GM21825 (cell line): ENCODE measurements around the gene IL16.
"Not testable (repeated sequence)": the region's sequence is repeated elsewhere in the genome, so short reads cannot be mapped to it uniquely, and the experiment has no call there.

ENCODE experiments used
- ATAC-seq: cut with Tn5 transposase; IDR thresholded peaks from one replicate; pipeline ENCODE4 v1.9.1; 2021; ENCODE audit warnings: mild to moderate bottlenecking, moderate library complexity; ENCODE audit not compliant: unreplicated experiment

IL16 gene

DNA sequence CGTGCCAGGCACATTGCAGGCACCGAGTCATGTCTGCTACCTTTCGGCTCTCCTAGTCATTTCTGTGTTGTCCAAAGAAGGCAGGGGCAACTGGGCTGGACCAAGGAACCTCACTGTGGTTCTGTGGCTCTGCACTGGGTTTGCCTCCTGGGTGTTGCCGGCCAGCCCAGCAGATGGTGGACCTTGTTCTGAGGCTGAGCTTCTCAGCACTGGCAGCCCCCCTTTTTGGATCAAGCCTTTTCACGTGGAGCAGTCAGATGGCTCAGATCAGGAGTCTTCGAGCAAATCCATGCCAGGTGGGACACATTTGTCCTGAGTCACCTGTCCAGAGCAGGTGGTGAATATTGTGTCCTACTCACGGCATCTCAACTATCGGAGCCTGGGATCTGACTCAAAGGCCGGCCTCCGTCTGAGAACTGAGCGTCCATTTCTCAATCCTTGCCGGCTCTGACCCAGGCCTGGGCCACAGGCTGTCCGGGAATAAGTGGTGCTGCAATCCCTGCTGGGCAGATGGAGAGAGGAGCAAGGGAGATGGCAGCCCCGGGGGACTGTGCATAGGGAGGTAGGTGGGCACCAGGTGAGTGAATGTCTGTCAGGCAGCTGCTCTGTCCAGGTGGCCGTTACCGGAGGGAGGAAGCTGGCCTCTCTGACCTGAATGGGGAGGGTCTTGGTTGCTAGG, at the start of gene IL16:
IL16 (plus strand) TSS at position 304 of the 679 bp plus-strand sequence. CDS start 28,521 bp downstream, outside the sequence.
- no peak for ATAC-seq

DNA sequence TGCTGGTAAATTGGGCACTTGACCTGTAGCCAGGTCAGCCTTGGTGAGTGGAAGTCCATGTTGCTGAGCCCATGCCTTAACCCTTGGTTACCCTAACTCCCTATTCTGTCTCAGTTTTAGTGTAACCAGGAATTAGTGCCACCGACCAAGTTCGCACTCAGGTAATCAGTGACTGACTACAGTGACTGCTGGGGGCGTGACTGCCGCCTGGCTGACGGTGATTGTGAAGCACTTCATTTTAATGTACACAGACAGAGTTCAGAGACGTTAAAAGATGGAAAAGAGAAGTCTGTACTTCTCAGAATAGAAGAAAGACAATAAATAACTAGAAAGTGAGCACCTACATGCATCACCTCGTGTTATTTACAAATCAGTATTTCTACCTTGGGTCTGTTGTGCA, 45.3 kb upstream of the IL16 start:
- no peak for ATAC-seq

DNA sequence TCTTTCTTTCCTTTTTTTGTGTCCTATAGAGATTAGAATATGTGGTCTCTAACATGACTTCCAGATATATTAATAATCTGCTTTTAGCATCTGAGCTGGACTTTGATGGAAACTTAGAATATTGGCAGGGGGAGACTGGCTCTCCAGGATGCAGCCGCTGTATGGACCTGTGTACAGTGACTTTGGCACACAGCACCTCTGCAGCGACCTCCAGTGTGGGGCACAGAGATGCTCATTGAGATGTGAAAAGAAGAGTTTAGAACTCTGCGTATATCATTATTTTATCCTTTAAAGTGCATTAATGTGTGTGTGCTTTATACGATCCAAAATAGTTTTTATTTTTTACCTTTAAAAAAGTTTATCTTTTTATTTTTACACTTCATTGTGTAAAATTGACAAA, 44.3 kb upstream of the IL16 start:
- no peak for ATAC-seq

GRCh38 chr15:81152799-81153198, 43.9 kb upstream of the IL16 start:
- no peak for ATAC-seq

GRCh38 chr15:81155375-81156218, 41.1 kb upstream of the IL16 start:
- ATAC-seq = no peak

- no peak for ATAC-seq
Measured at GRCh38 chr15:81156324-81156723, 40.4 kb upstream of the IL16 start.

DNA sequence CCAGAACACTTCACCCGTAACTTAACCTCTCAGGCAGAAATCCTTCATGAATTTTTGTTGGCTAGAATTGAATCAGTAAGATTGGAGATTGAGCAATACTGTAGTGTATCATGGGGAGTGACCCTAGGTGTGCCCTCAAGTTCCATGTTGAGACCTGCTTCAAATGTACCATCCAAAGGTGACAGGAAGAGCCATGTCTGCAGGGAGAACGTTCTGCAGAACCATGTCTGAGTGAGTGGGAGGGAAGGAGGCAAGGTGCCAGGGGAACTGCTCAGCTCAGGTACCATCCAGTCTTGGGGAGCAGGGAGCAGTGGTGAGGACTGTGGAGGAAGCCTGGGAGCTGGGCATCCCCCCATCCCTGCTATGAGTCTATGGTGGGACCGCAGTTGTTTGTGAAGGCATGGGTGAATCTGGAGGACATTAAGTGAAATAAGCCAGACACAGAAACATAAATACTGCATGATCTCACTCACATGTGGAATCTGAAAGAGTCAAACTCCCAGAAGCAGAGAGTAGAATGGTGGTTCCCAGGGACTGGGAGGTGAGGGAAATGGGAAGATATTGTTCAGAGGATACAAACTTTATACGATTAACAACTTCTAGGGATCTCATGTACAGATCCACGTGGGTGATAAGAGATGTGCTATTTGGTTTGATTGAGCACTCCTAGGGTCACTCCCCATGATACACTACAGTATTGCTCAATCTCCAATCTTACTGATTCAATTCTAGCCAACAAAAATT, 39.3 kb upstream of the IL16 start:
- ATAC-seq = no peak

DNA sequence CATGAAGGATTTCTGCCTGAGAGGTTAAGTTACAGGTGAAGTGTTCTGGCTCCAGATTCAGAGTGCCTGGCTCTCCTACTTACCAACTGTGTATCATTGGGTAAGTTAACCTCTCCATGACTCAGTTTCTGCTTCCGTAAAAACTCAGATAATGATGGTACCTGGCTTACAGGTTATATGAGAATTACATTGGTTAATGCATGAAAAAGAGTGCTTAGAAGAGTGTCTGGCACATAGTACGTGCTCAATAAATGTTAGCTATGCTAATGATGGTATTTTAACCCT, 38.8 kb upstream of the IL16 start:
- ATAC-seq = no peak

GRCh38 chr15:81158561-81158960, 38.1 kb upstream of the IL16 start:
- ATAC-seq = not testable (repeated sequence)

- ATAC-seq = no peak
Measured at GRCh38 chr15:81160312-81161159, 36.1 kb upstream of the IL16 start.

DNA sequence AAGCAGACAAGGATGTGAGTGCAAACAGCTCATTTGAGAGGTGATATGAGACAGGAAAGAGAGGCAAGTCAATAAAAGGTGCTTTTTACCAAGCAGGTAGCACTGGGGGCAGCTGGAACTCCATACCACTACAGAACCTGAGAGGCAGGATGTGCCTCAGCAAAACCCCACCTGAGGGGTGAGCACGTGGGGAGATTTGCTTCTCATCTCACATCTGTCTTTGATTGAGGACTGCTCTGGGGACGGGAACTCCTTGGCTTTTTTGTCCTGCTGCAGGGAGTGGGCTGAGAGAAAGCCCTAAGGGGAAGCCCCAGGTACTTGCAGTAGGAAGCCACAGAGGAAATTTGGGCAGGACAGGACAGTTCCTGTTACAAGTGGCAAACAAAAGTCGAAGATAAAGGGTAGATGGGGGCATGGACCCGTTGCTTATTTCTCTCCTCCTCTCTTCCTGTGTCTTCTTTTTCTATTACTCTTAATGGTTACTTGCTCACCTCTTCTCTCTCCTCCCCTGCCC, 35.5 kb upstream of the IL16 start:
- no peak for ATAC-seq

GRCh38 chr15:81161851-81162250, 34.8 kb upstream of the IL16 start:
- ATAC-seq = no peak

DNA sequence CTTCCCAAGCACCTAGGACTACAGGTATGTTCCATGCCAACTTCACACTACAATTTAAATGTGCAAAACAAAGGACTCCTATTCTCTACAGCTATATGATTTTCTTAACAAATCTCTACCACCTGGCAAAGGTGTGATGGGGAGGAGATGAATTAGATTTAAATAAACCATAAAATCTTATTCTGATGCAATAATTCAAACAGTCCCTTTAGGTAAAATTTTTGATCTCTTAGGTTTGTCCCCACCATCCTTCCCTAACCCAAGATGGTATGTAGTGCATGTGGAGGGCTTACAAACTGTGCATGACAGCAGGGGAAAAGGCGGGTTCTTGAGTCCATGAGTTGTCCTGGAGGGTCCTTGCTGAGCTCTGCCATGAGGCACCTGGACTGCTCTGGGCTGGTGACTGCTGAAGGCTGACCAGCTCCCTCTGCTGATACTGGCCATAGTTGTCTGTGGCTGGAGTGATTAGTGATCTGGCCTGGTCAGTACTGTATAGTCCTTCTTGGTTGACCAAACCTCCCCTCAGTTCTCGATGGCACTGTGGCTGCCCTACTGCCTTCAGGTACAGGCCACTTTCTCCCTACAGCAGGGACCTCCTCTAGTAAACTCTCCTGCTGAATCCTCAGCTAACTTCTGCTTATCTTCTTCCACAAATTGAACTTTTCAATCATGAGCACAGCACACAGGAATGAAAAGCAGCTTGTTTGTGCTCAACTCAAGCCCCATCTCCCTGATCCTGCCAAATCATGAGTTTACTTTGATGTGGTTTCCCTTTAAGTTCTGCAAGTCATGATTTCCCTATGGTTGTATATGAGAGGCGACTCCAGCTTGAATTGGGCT, 32.5 kb upstream of the IL16 start:
- no peak for ATAC-seq

GRCh38 chr15:81165535-81165934, 31.1 kb upstream of the IL16 start:
- ATAC-seq = no peak

DNA sequence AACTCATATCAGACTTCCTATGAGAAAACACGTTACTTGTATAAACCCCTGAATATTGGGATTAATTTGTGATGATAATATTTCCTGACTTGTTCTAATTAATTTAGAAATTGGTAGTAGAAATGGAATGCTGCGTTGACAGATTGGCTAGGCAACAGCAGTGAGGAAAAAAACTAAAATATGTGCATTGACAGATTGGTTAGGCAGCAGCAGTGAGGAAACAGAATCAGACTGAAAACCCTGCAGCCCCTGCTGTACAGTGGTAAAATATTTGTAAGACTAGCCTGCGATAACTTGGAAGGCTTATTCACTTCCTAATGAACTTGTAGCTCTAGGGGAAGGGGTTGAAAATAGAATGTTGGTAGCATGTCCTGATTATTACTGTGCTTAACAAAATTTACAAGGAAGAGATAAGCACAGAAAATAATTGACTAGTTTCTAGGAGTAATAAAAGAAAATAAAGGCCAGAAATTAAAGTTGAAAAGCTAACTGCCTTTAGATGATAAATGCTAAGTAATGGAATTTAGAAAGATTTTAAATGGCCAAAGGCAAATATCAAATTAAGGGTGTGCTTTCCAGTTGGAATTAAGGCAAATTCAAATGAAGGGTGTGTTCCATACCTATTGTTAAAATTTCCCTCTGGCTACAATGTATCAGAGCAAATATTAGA, 29.9 kb upstream of the IL16 start:
- no peak for ATAC-seq

- ATAC-seq = no peak
Measured at GRCh38 chr15:81168131-81168526, 28.6 kb upstream of the IL16 start.

DNA sequence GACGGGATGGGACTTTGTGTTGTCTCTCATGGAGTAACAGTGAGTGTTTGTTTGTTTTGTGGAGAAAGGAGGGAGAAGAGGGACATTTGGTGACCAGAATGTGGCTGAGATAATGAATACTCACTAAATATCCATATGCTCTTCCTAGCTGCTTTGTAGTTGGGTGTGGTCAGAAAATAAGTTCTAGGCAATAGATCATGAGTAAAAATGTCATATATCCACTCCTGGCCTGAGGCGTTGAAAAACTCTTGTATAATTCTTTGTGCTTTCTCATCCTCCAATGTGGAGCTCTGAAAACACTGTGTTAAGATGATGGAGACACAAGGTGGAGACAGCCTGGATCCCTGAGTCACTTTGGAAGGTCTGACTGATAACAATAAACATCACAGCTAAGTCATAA, 28.0 kb upstream of the IL16 start:
- ATAC-seq = no peak

DNA sequence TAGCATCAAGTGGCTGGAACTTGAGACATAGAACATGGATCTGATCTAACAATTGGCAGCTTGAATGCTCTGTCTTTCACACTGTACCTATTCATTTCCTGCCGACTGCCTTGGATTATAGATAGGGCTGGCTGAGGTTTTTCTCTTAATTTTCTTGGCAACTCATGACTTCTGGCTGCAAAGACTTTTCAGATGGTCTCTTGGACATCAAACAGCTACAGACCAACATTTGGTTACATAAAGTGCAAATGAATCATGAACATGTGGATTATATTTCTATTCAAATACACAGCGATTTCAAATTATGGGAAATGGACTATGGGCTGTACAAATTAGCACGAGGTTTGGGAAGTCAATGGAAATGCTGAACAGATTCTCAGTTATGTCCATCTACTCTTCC, 26.2 kb upstream of the IL16 start:
- ATAC-seq = no peak

DNA sequence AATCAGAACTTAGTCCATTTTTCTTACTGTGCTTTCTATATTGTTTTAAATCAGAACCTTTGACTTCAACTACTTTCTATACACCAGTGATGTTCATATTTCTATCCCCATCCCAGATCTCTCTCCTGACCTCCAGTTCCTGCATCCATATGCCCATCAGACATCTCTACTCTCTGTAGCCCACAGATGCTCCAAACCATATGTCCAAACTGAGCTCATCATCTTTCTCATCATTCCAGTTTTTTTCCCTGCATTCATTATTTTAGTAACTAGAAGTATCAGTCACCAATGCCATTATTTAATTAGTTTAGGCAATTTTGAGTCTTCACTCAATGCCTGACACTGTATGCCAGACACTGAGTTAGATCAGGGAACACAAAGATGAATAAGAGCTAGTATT, 25.4 kb upstream of the IL16 start:
- ATAC-seq = no peak
